Left lung (tissue), 10 donors: ENCODE data around the gene CPEB3. TPM values are rescaled to one million over a fixed set of nuclear protein-coding genes. Genes with fewer than 3 reads are reported as not detected.
"Not testable (repeated sequence)": the region's sequence is repeated elsewhere in the genome, so short reads cannot be mapped to it uniquely, and the experiment has no call there.

ENCODE experiments used
- ATAC-seq: fragments of 200-7000 bp; cut with Tn5 transposase; one replicate; pipeline ENCODE4 v1.9.1; 2020; ENCODE audit warnings: moderate library complexity
- DNase-seq, 4 donors: peaks; one replicate each; pipeline ENCODE4 v3.0.0-alpha.2; 2013 to 2020
- H3K27ac ChIP-seq, 2 donors: fragments of 200-600 bp; sonication (generic) in 1 of 2; one replicate each; pipeline versions ENCODE4 v1.5.0 to v1.8.0; 2020 to 2021
- H3K27me3 ChIP-seq, 2 donors: fragments of 200-600 bp; sonication (generic) in 1 of 2; one replicate each; pipeline versions ENCODE4 v1.5.0 to v1.8.0; 2020 to 2021
- H3K36me3 ChIP-seq, 2 donors: fragments of 200-600 bp; sonication (generic) in 1 of 2; one replicate each; pipeline versions ENCODE4 v1.5.0 to v1.8.0; 2020 to 2021
- H3K4me1 ChIP-seq, 2 donors: fragments of 200-600 bp; one replicate each; pipeline ENCODE4 v1.8.0; 2021
- H3K4me3 ChIP-seq, 2 donors: fragments of 200-600 bp; sonication (generic) in 1 of 2; one replicate each; pipeline versions ENCODE4 v1.5.0 to v1.8.0; 2020 to 2021; ENCODE audit warnings: mild to moderate bottlenecking in 1 of 2
- H3K9me3 ChIP-seq, 2 donors: fragments of 200-600 bp; sonication (generic) in 1 of 2; one replicate each; pipeline versions ENCODE4 v1.5.0 to v1.8.0; 2020 to 2021
- CTCF ChIP-seq, 2 donors: fragments of 200-600 bp; sonication (generic) in 1 of 2; IDR thresholded peaks; one replicate each; pipeline versions ENCODE4 v1.5.0 to v1.8.0; 2021; ENCODE audit warnings: antibody characterized with exemption in 2 of 2
- intact Hi-C, 2 donors: fragments of 100-400 bp; cut with DNase I; formaldehyde crosslinking; loops; one replicate each; pipeline versions ENCODE4 v1.11.2 to v1.14.2; 2022
- polyA plus RNA-seq, 6 donors: library from polyadenylated mRNA; unstranded; fragments of 120-200 nt; gene quantifications; one replicate each; pipeline ENCODE4 v1.2.1, GENCODE V29; 2013; ENCODE audit not compliant: insufficient read length in 6 of 6
- total RNA-seq, 2 donors: library from RNA; stranded (reverse); fragmentation: NEBNext Ultra II Directional; extraction: Animal tissue kit (Norgen Biotek cat#: 25700); gene quantifications; one replicate each; pipeline ENCODE4 v1.2.1, GENCODE V29; 2021
- donor health status: DM: no; HTN: yes; CAD: no.
- donor health status: DM: no; HTN: no; CAD: no.

Gene CPEB3
- total and polyA plus RNA-seq, 8 donors = 2.9 to 4.3 (median 3.5) TPM

DNA sequence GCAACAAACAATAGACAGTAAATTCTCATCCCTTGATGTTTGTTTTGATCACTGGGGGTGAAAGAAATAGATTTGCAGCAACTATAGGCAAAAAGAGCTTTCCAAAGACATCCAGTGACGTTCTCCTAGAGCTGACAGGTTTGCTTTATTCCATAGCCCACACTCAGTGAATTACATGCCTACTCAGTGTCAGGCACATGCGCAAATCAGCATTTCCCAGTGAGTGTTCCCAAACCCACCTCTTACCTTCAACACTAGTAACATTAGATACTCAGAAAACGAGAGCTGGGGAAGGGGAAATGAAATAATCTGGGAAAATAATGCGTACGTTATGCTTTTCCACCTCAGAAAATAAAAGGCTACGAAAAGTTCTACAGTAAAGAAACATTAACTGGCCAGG, 144.1 kb downstream of the CPEB3 start:
- intact Hi-C loops = no loop called here
- peak overlapping the region in 1 of 2 donors; percentile 38 for H3K27ac ChIP-seq
- ATAC-seq (no peak), DNase-seq (no peak)
- peaks cover 10 to 22% of the 10 kb centered on the region in 2 donors for H3K4me1 ChIP-seq
- no peaks in the 10 kb centered on the region for H3K9me3 ChIP-seq
- H3K36me3 ChIP-seq = no peaks in the 10 kb centered on the region
- no peaks in the 10 kb centered on the region for H3K27me3 ChIP-seq
- TF ChIP-seq CTCF (IDR thresholded peaks at IDR 0.05) = no peak
- no peak overlapping the region for H3K4me3 ChIP-seq

DNA sequence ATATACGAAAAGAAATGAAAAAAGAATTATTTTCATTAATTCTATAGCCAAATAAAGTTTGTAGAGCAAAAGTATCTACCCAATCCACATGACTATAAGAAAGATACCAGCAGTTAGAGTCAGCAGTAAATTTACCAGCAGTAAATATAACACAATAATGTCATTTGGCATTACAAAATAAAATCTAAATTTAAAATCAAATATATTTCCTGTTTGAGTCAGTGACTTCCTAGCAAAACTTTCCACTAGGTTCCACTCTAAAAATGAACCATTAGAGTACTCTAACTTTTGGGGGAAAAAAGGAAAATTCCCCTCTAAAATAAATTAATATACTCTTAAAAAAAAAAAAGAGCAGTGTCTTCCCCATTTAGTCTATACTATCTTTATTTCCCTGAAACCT, 144.8 kb downstream of the CPEB3 start:
- no peaks in the 10 kb centered on the region for H3K9me3 ChIP-seq
- H3K36me3 ChIP-seq = no peaks in the 10 kb centered on the region
- ATAC-seq = no peak
- peaks cover 10 to 22% of the 10 kb centered on the region in 2 donors for H3K4me1 ChIP-seq
- intact Hi-C loops = no loop called here
- no peak overlapping the region for H3K4me3 ChIP-seq
- DNase-seq = no peak
- H3K27me3 ChIP-seq = no peaks in the 10 kb centered on the region
- peak overlapping the region; percentile 38 to 40 for H3K27ac ChIP-seq
- TF ChIP-seq CTCF (IDR thresholded peaks at IDR 0.05) = no peak

DNA sequence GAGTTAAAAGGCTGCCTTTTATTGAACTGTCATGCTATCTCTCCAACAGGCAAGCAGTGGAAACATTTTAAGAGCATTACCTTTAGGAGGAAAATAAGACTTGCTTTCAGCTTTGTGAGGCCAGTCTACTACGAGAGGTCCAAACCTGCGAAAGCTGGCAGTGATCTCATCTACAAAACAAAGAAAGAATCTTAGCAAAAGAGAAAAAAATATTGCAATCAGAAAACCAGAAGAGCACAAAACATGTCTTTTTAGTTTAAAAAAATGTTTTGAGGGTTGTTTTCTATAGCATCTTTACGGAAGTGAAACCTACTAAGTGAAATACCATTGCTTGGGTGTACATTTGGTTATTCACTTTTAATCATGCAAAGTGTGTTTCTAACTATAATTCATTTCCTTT, 147.9 kb downstream of the CPEB3 start:
- DNase-seq (no peak), ATAC-seq (no peak)
- H3K9me3 ChIP-seq = no peaks in the 10 kb centered on the region
- no peaks in the 10 kb centered on the region for H3K27me3 ChIP-seq
- peaks cover 0 to 3% of the 10 kb centered on the region in 2 donors for H3K36me3 ChIP-seq
- no peak overlapping the region for H3K4me3 ChIP-seq
- H3K27ac ChIP-seq = no peak overlapping the region
- H3K4me1 ChIP-seq = peaks cover 10 to 22% of the 10 kb centered on the region in 2 donors
- TF ChIP-seq CTCF (IDR thresholded peaks at IDR 0.05) = no peak
- intact Hi-C loops = no loop called here

DNA sequence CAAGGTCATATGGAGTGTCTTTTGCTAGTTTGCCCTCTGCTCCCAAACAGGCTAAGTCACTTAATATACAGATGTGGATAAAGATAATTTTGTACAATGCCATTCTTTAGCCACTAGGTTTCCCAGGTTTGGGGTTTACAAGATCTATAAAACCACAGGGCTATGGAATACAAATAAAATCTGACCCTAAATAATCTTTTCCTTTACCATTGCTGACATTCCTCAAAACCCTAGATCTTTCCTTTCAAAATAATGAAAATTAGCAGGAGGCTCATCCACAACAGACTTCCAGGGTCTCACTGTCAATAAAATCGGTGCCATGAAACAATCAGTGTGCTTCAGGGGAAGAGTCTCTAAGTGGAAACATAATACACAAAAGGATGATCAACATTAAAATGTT, 148.4 kb downstream of the CPEB3 start:
- Histone ChIP-seq H3K9me3 (no peaks in the 10 kb centered on the region), H3K4me3 (no peak overlapping the region), H3K36me3 (peaks cover 0 to 4% of the 10 kb centered on the region in 2 donors), H3K27me3 (no peaks in the 10 kb centered on the region), H3K4me1 (peaks cover 10 to 19% of the 10 kb centered on the region in 2 donors), H3K27ac (no peak overlapping the region)
- no peak for ATAC-seq
- TF ChIP-seq CTCF (IDR thresholded peaks at IDR 0.05) = no peak
- no peak for DNase-seq
- intact Hi-C loops = no loop called here

DNA sequence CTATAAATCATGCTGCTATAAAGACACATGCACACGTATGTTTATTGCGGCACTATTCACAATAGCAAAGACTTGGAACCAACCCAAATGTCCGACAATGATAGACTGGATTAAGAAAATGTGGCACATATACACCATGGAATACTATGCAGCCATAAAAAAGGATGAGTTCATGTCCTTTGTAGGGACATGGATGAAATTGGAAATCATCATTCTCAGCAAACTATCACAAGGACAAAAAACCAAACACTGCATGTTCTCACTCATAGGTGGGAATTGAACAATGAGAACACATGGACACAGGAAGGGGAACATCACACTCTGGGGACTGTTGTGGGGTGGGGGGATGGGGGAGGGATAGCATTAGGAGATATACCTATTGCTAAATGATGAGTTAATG, 149.7 kb downstream of the CPEB3 start:
- DNase-seq, H3K27me3 ChIP-seq, intact Hi-C loops, H3K4me3 ChIP-seq, H3K27ac ChIP-seq, ATAC-seq, H3K36me3 ChIP-seq, H3K9me3 ChIP-seq: not testable (repeated sequence)
- H3K4me1 ChIP-seq = peaks cover 10 to 12% of the 10 kb centered on the region in 2 donors

DNA sequence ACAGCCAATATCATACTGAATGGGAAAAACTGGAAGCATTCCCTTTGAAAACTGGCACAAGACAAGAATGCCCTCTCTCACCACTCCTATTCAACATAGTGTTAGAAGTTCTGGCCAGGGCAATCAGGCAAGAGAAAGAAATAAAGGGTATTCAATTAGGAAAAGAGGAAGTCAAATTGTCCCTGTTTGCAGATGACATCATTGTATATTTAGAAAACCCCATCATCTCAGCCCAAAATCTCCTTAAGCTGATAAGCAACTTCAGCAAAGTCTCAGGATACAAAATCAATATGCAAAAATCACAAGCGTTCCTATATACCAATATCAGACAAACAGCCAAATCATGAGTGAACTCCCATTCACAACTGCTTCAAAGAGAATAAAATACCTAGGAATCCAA, 156.8 kb downstream of the CPEB3 start:
- H3K36me3 ChIP-seq, H3K4me3 ChIP-seq, H3K9me3 ChIP-seq, H3K27me3 ChIP-seq, DNase-seq, H3K4me1 ChIP-seq, ATAC-seq, intact Hi-C loops, H3K27ac ChIP-seq: not testable (repeated sequence)
